HepG2 (cell line): Measurements from ENCODE around the gene TCF7L2. TPM values are rescaled to one million over a fixed set of nuclear protein-coding genes. Genes with fewer than 3 reads are reported as not detected.

Experiments used
- ATAC-seq: fragments of 200-7000 bp; cut with Tn5 transposase; 3 replicates; pipeline ENCODE4 v1.9.1; 2020; ENCODE audit warnings: mild to moderate bottlenecking, moderate library complexity
- BruUV-seq: library from RNA; stranded (reverse); fragments of 400-500 nt; replicated peaks from 2 replicates; lab custom pipeline; 2021; lab: Mats Ljungman, UMichigan
- CTCF ChIA-PET: fragments of 300-600 bp; formaldehyde crosslinking; extraction: SDS; loops from one replicate; lab custom pipeline; 2021; ENCODE audit warnings: low total read pairs, inconsistent platforms, low intra/inter-chr PET ratio; lab: Yijun Ruan, JAX
- POLR2A ChIA-PET: fragments of 350-600 bp; sonication (Branson Sonifier 250); formaldehyde crosslinking; loops from one replicate; lab custom pipeline; 2020; ENCODE audit warnings: antibody characterized with exemption, inconsistent platforms; lab: Yijun Ruan, JAX
- DNase-seq: peaks from one replicate; pipeline ENCODE4 v3.0.0-alpha.2; 2015; ENCODE audit warnings: low spot score
- FAIRE-seq: peaks from 3 replicates; lab custom pipeline; 2011; peaks lifted over from hg19 to GRCh38; lab: Jason Lieb, UNC
- H2AFZ ChIP-seq: one replicate; pipeline ENCODE4 v1.6.1; 2011; ENCODE audit warnings: low read length, inconsistent platforms
- H3K27ac ChIP-seq: fragments of 300-600 bp; 3 replicates; pipeline ENCODE4 v1.8.0; 2011; ENCODE audit warnings: mixed run types, mild to moderate bottlenecking, mixed read lengths, low read length, inconsistent platforms; ENCODE audit not compliant: insufficient read depth; ENCODE audit errors: extremely low read length
- H3K27me3 ChIP-seq, 2 experiments: fragments of 200-600 bp in 1 of 2; 2 replicates in 1 of 2; 3 replicates in 1 of 2; pipeline versions ENCODE4 v1.6.0 to v1.8.0; 2011; ENCODE audit warnings: low read length in 2 of 2, mild to moderate bottlenecking in 2 of 2, moderate library complexity in 2 of 2, inconsistent platforms in 1 of 2; ENCODE audit not compliant: insufficient read depth in 2 of 2, control insufficient read depth in 1 of 2
- H3K36me3 ChIP-seq, 2 experiments: fragments of 200-600 bp in 1 of 2; replicated peaks in 1 of 2; 2 replicates in 1 of 2; 3 replicates in 1 of 2; pipeline versions ENCODE4 v1.5.1 to v1.8.0; 2011; ENCODE audit warnings: low read length in 2 of 2, inconsistent platforms in 1 of 2; ENCODE audit not compliant: insufficient read depth in 2 of 2, control insufficient read depth in 1 of 2
- H3K4me1 ChIP-seq: 2 replicates; pipeline ENCODE4 v1.5.1; 2012; ENCODE audit warnings: low read length, inconsistent platforms; ENCODE audit not compliant: insufficient read depth
- H3K4me2 ChIP-seq: 2 replicates; pipeline ENCODE4 v1.6.0; 2011; ENCODE audit warnings: low read depth, low read length, inconsistent platforms
- H3K4me3 ChIP-seq, 3 experiments: fragments of 200-600 bp in 1 of 3; sonication (generic), shearing (Covaris generic) in 1 of 3; replicated peaks in 1 of 3; 2 replicates each; pipeline ENCODE4 v1.5.1; 2011 to 2016; ENCODE audit warnings: low read length in 3 of 3, inconsistent platforms in 2 of 3, low read depth in 2 of 3, mild to moderate bottlenecking in 2 of 3, control low read depth in 1 of 3, mixed read lengths in 1 of 3; ENCODE audit not compliant: insufficient read depth in 1 of 3
- H3K79me2 ChIP-seq: one replicate; pipeline ENCODE4 v1.6.1; 2011; ENCODE audit warnings: low read length, inconsistent platforms; ENCODE audit not compliant: insufficient read depth
- H3K9ac ChIP-seq: 2 replicates; pipeline ENCODE4 v1.6.0; 2011; ENCODE audit warnings: mild to moderate bottlenecking, low read depth, low read length, inconsistent platforms; ENCODE audit not compliant: insufficient read depth
- H3K9me3 ChIP-seq: 2 replicates; pipeline ENCODE4 v1.5.1; 2012; ENCODE audit warnings: mild to moderate bottlenecking, low read length
- H4K20me1 ChIP-seq: 2 replicates; pipeline ENCODE4 v1.6.0; 2011; ENCODE audit warnings: inconsistent platforms, mild to moderate bottlenecking, low read length, moderate library complexity; ENCODE audit not compliant: insufficient read depth
- AGO1 ChIP-seq: fragments of 200-400 bp; formaldehyde crosslinking; IDR thresholded peaks from 2 replicates; pipeline ENCODE4 v1.6.1; 2017; ENCODE audit warnings: mild to moderate bottlenecking, low read depth, low read length, moderate library complexity; ENCODE audit not compliant: poor library complexity, severe bottlenecking
- KAT7 ChIP-seq: IDR thresholded peaks from 2 replicates; pipeline ENCODE4 v1.6.1; 2018; ENCODE audit warnings: borderline replicate concordance, missing compliant biosample characterization
- NCOA5 ChIP-seq: sonication (generic); formaldehyde crosslinking; IDR thresholded peaks from 2 replicates; pipeline ENCODE4 v1.4.0; 2020; ENCODE audit warnings: missing genetic modification reagents
- NFYC ChIP-seq: IDR thresholded peaks from 2 replicates; pipeline ENCODE4 v1.6.1; 2016; ENCODE audit warnings: missing genetic modification reagents, missing compliant biosample characterization
- NR0B2 ChIP-seq: sonication (generic); formaldehyde crosslinking; IDR thresholded peaks from 2 replicates; pipeline ENCODE4 v1.4.0; 2020; ENCODE audit warnings: mild to moderate bottlenecking, missing genetic modification reagents
- NR2C2 ChIP-seq: sonication (generic); formaldehyde crosslinking; IDR thresholded peaks from 2 replicates; pipeline ENCODE4 v1.4.0; 2020; ENCODE audit warnings: missing genetic modification reagents, mild to moderate bottlenecking, moderate library complexity, borderline replicate concordance
- PHB2 ChIP-seq: fragments of 450-650 bp; IDR thresholded peaks from 2 replicates; pipeline ENCODE4 v1.6.1; 2018; ENCODE audit not compliant: partially characterized antibody
- STAT5B ChIP-seq: sonication (generic); formaldehyde crosslinking; IDR thresholded peaks from 2 replicates; pipeline ENCODE4 v1.4.0; 2020; ENCODE audit warnings: missing genetic modification reagents
- TRIM24 ChIP-seq: sonication (generic); formaldehyde crosslinking; IDR thresholded peaks from 2 replicates; pipeline ENCODE4 v1.8.0; 2022; ENCODE audit warnings: mild to moderate bottlenecking, missing genetic modification reagents
- ZBTB42 ChIP-seq: sonication (generic); formaldehyde crosslinking; IDR thresholded peaks from 2 replicates; pipeline ENCODE4 v1.5.0; 2020; ENCODE audit warnings: mild to moderate bottlenecking, missing genetic modification reagents
- ZBTB46 ChIP-seq: sonication (generic); formaldehyde crosslinking; IDR thresholded peaks from 2 replicates; pipeline ENCODE4 v1.4.0; 2020; ENCODE audit warnings: mild to moderate bottlenecking, missing genetic modification reagents, borderline replicate concordance
- ZNF670 ChIP-seq: sonication (generic); formaldehyde crosslinking; IDR thresholded peaks from 2 replicates; pipeline ENCODE4 v1.8.0; 2022; ENCODE audit warnings: mild to moderate bottlenecking, missing genetic modification reagents, borderline replicate concordance
- WGBS: methylation state at CpG from one replicate; pipeline ENCODE4 v1.1.6; 2017; ENCODE audit warnings: low lambda C conversion rate; 5-methylcytosine and 5-hydroxymethylcytosine counted together
- in situ Hi-C: cut with HindIII; loops from 2 replicates; pipeline ENCODE4 v1.10.0; 2017; ENCODE audit warnings: low pct_unique_long_range_greater_than_20kb; ENCODE audit not compliant: extremely low pct_ligation_motif_present
- intact Hi-C: fragments of 100-400 bp; cut with micrococcal nuclease; formaldehyde crosslinking; loops from one replicate; pipeline ENCODE4 v1.10.0; 2022; ENCODE audit not compliant: unreplicated experiment
- polyA plus RNA-seq, 8 experiments: library from polyadenylated mRNA; depleted of rRNA in 3 of 8; stranded (reverse) in 7 of 8; unstranded in 1 of 8; fragments of >200 nt; fragmentation: Illumina TruSeq in 4 of 8; extraction: Trizol in 4 of 8; gene quantifications; 2 replicates each; pipeline versions ENCODE4 v1.2.1 to v1.2.3, GENCODE V29; 2011 to 2016; ENCODE audit warnings: low read depth in 4 of 8, missing spikeins in 1 of 8, mixed read lengths in 1 of 8; ENCODE audit not compliant: insufficient read depth in 1 of 8
- total RNA-seq, 5 experiments: library from RNA; depleted of rRNA; stranded (reverse); fragments of >200 nt; fragmentation: Illumina TruSeq; extraction: Trizol; gene quantifications; 2 replicates each; pipeline ENCODE4 v1.2.3, GENCODE V29; 2016; ENCODE audit warnings: low read depth in 1 of 5
- TF ChIP-seq, protein P1 (sequence below): sonication (generic); formaldehyde crosslinking; IDR thresholded peaks from 2 replicates; pipeline ENCODE4 v1.4.0; 2020; ENCODE audit warnings: missing genetic modification reagents
- TF ChIP-seq, protein P2 (sequence below): sonication (generic); formaldehyde crosslinking; IDR thresholded peaks from 2 replicates; pipeline ENCODE4 v1.4.0; 2020; ENCODE audit warnings: missing genetic modification reagents

Gene TCF7L2
- total and polyA plus RNA-seq, 2 of the 13 experiments (the other 11 are each of a cell fraction or from before 2014, with no cell fraction given): 3.9 to 13.7 TPM

DNA sequence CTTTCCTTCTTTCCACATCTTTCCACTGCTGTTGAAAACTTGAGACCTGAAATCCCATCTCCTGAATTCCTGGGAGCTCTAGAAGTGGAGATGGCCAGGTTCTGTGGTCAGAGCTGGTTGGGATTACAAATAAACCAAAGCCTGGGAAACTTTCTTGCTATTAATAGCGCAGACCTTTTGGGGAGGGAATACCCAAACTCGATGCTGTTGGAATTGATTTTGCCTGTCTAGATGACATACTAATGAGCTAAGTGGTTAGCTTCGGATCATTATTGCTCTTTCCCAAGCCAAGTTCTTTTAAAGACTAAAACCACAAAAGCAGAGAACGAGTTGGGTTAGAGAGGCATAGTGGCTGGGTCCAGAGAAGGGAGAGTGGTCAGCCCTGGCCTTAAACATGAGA is 76.6 kb downstream of the TCF7L2 start:
- no peak overlapping the region; a peak in 1 of 6 replicates for H3K4me3 ChIP-seq
- peaks cover 83% of the 10 kb centered on the region for H3K79me2 ChIP-seq
- no peak overlapping the region for H3K27ac ChIP-seq
- H3K4me2 ChIP-seq: no peak overlapping the region
- ChIA-PET POLR2A (no interaction called here), CTCF (no interaction called here)
- H3K9ac ChIP-seq: no peak overlapping the region
- TF ChIP-seq TRIM24 (CRISPR knock-in tag) (no peak), NCOA5 (CRISPR knock-in tag) (no peak), PHB2 (no peak), ZNF670 (CRISPR knock-in tag) (no peak), KAT7 (CRISPR knock-in tag) (no peak), NFYC (no peak), STAT5B (CRISPR knock-in tag) (no peak), NR2C2 (CRISPR knock-in tag) (no peak), AGO1 (no peak), NR0B2 (CRISPR knock-in tag) (no peak), ZBTB46 (CRISPR knock-in tag) (no peak), ZBTB42 (CRISPR knock-in tag) (no peak)
- TF ChIP-seq, protein P1, sequence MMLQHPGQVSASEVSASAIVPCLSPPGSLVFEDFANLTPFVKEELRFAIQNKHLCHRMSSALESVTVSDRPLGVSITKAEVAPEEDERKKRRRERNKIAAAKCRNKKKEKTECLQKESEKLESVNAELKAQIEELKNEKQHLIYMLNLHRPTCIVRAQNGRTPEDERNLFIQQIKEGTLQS (CRISPR knock-in tag): no peak
- TF ChIP-seq, protein P2, sequence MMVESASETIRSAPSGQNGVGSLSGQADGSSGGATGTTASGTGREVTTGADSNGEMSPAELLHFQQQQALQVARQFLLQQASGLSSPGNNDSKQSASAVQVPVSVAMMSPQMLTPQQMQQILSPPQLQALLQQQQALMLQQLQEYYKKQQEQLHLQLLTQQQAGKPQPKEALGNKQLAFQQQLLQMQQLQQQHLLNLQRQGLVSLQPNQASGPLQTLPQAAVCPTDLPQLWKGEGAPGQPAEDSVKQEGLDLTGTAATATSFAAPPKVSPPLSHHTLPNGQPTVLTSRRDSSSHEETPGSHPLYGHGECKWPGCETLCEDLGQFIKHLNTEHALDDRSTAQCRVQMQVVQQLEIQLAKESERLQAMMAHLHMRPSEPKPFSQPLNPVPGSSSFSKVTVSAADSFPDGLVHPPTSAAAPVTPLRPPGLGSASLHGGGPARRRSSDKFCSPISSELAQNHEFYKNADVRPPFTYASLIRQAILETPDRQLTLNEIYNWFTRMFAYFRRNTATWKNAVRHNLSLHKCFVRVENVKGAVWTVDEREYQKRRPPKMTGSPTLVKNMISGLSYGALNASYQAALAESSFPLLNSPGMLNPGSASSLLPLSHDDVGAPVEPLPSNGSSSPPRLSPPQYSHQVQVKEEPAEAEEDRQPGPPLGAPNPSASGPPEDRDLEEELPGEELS (CRISPR knock-in tag): no peak
- ATAC-seq (no peak), DNase-seq (no peak), FAIRE-seq (no peak)
- peaks cover 90% of the 10 kb centered on the region for H4K20me1 ChIP-seq
- 86% methylated on average over 4 of the region's 4 CpGs for WGBS
- H3K9me3 ChIP-seq: no peaks in the 10 kb centered on the region
- in situ Hi-C loops (no loop called here), intact Hi-C loops (no loop called here)
- no TSS peak for BruUV-seq
- peaks cover 64% of the 10 kb centered on the region for H3K4me1 ChIP-seq
- H3K36me3 ChIP-seq: peaks cover 0 to 9% of the 10 kb centered on the region in 2 experiments; a peak in 4 of 5 replicates
- H2AFZ ChIP-seq: no peak overlapping the region
- H3K27me3 ChIP-seq: no peaks in the 10 kb centered on the region
